CD14-positive monocyte (primary cell): ENCODE results near the gene LRP1B. TPM values are rescaled to one million over a fixed set of nuclear protein-coding genes. Genes with fewer than 3 reads are reported as not detected.

Source experiments
- DNase-seq, 3 donors: peaks; one replicate each; pipeline ENCODE4 v3.0.0-alpha.2; 2011 to 2022
- H2AFZ ChIP-seq: 2 replicates; pipeline ENCODE4 v1.6.0; 2012; ENCODE audit warnings: mild to moderate bottlenecking, low read depth, low read length, inconsistent platforms; ENCODE audit not compliant: insufficient read depth, poor library complexity, severe bottlenecking
- H3K27ac ChIP-seq, 2 donors: 1 replicate in 1 of 2; 2 replicates in 1 of 2; pipeline ENCODE4 v1.5.1; 2012 to 2013; ENCODE audit warnings: low read length in 2 of 2, control low read depth in 1 of 2, inconsistent platforms in 1 of 2, low read depth in 1 of 2, mild to moderate bottlenecking in 1 of 2
- H3K27me3 ChIP-seq, 2 donors: one replicate each; pipeline versions ENCODE4 v1.6.0 to v1.6.1; 2011 to 2013; ENCODE audit warnings: low read length in 2 of 2; ENCODE audit not compliant: control insufficient read depth in 2 of 2, insufficient read depth in 2 of 2
- H3K36me3 ChIP-seq, 2 donors: replicated peaks in 1 of 2; 1 replicate in 1 of 2; 2 replicates in 1 of 2; pipeline versions ENCODE4 v1.5.1 to v1.6.1; 2012 to 2013; ENCODE audit warnings: low read length in 2 of 2, control low read depth in 1 of 2, inconsistent platforms in 1 of 2, mild to moderate bottlenecking in 1 of 2; ENCODE audit not compliant: insufficient read depth in 2 of 2, control insufficient read depth in 1 of 2
- H3K4me1 ChIP-seq, 2 donors: 1 replicate in 1 of 2; 2 replicates in 1 of 2; pipeline versions ENCODE4 v1.5.1 to v1.6.1; 2012 to 2013; ENCODE audit warnings: low read length in 2 of 2, control low read depth in 1 of 2, inconsistent platforms in 1 of 2, mild to moderate bottlenecking in 1 of 2, moderate library complexity in 1 of 2; ENCODE audit not compliant: insufficient read depth in 2 of 2, control insufficient read depth in 1 of 2
- H3K4me2 ChIP-seq: replicated peaks from 2 replicates; pipeline ENCODE3; 2012; ENCODE audit warnings: low read length, moderate library complexity, mild to moderate bottlenecking; ENCODE audit not compliant: poor library complexity, severe bottlenecking; ENCODE audit errors: extremely low read depth
- H3K4me3 ChIP-seq, 3 experiments: fragments of 200-600 bp in 1 of 3; sonication (generic) in 1 of 3; replicated peaks in 1 of 3; 1 replicate in 2 of 3; 2 replicates in 1 of 3; pipeline ENCODE4 v1.5.1; 2011 to 2013; ENCODE audit warnings: low read length in 3 of 3, mild to moderate bottlenecking in 3 of 3, control low read depth in 2 of 3, low read depth in 2 of 3, inconsistent platforms in 1 of 3, moderate library complexity in 1 of 3
- H3K79me2 ChIP-seq: 2 replicates; pipeline ENCODE4 v1.6.0; 2012; ENCODE audit warnings: mild to moderate bottlenecking, control low read depth, inconsistent platforms, low read length, moderate library complexity; ENCODE audit not compliant: insufficient read depth
- H3K9ac ChIP-seq: 2 replicates; pipeline ENCODE4 v1.6.0; 2017; ENCODE audit warnings: low read length, mild to moderate bottlenecking; ENCODE audit not compliant: insufficient read depth, poor library complexity, severe bottlenecking
- H3K9me3 ChIP-seq, 2 donors: replicated peaks in 1 of 2; 1 replicate in 1 of 2; 2 replicates in 1 of 2; pipeline versions ENCODE4 v1.5.1 to v1.6.1; 2012 to 2013; ENCODE audit warnings: low read length in 2 of 2, control low read depth in 1 of 2; ENCODE audit not compliant: control insufficient read depth in 1 of 2, insufficient read depth in 1 of 2
- H4K20me1 ChIP-seq: 2 replicates; pipeline ENCODE4 v1.6.0; 2012; ENCODE audit warnings: mild to moderate bottlenecking, low read length, control low read depth, moderate library complexity; ENCODE audit not compliant: insufficient read depth
- H3K27ac Mint-ChIP-seq, 7 donors: one replicate each; pipeline ENCODE4 v1.8.0; 2020; ENCODE audit warnings: mild to moderate bottlenecking in 7 of 7, mixed read lengths in 7 of 7, moderate library complexity in 6 of 7, inconsistent platforms in 2 of 7
- H3K27me3 Mint-ChIP-seq, 3 donors: one replicate each; pipeline ENCODE4 v1.8.0; 2021 to 2022; ENCODE audit warnings: low read depth in 3 of 3, mild to moderate bottlenecking in 3 of 3, mixed read lengths in 3 of 3, moderate library complexity in 3 of 3, inconsistent platforms in 1 of 3
- H3K36me3 Mint-ChIP-seq, 2 donors: one replicate each; pipeline ENCODE4 v1.8.0; 2020; ENCODE audit warnings: mixed read lengths in 2 of 2, inconsistent platforms in 1 of 2, mild to moderate bottlenecking in 1 of 2
- H3K4me1 Mint-ChIP-seq: one replicate; pipeline ENCODE4 v1.8.0; 2020; ENCODE audit warnings: mild to moderate bottlenecking, mixed read lengths
- H3K4me3 Mint-ChIP-seq, 2 donors: one replicate each; pipeline ENCODE4 v1.8.0; 2020; ENCODE audit warnings: mild to moderate bottlenecking in 2 of 2, mixed read lengths in 2 of 2, moderate library complexity in 1 of 2
- H3K9me3 Mint-ChIP-seq, 7 donors: one replicate each; pipeline ENCODE4 v1.8.0; 2020 to 2022; ENCODE audit warnings: mixed read lengths in 7 of 7, mild to moderate bottlenecking in 6 of 7, moderate library complexity in 6 of 7, inconsistent platforms in 2 of 7
- WGBS: methylation state at CpG from one replicate; pipeline ENCODE4 v1.1.5; 2013; ENCODE audit warnings: missing lambda C conversion rate; ENCODE audit not compliant: insufficient coverage; 5-methylcytosine and 5-hydroxymethylcytosine counted together
- intact Hi-C, 2 donors: fragments of 100-400 bp; cut with micrococcal nuclease; formaldehyde crosslinking; loops; one replicate each; pipeline versions ENCODE4 v1.15.0 to v1.15.1; 2023
- polyA plus RNA-seq, 3 donors: library from polyadenylated mRNA; depleted of rRNA in 1 of 3; unstranded in 2 of 3; stranded (reverse) in 1 of 3; fragments of 300-500 nt in 2 of 3; fragments of >200 nt in 1 of 3; fragmentation: Illumina TruSeq in 2 of 3; gene quantifications; 1 replicate in 2 of 3; 2 replicates in 1 of 3; pipeline ENCODE4 v1.2.3, GENCODE V29; 2012 to 2021
- TF ChIP-seq, protein P1 (sequence below): fragments of 200-600 bp; IDR thresholded peaks from one replicate; pipeline ENCODE4 v1.8.0; 2022; ENCODE audit warnings: antibody characterized with exemption, mild to moderate bottlenecking

The LRP1B gene
- polyA plus RNA-seq, 3 donors, result not detected

DNA sequence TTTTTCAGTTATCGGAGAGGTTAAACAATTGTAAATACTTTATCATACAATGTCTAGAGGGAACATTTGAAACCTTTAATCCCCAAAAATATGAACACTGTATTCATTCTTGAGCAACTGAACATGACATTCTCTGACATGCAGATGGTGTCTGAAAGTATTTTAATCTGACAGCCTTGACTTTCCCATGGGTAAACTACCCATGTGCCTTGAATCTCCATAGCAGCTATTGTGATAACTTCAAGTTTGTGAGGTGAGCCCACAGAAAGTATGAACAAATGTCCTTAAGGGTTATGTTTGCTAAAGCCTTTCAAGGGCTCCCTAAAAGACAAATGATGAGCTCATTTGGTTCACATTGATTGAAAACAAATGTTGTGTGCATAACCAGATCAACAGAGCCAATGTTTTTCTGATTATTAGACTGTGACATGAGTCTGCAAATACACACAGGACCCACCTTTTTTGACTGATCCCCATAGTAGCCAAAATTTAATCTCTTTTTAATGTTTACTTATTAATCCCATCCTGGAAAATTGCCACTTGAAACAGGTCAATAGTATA lies 1326.0 kb downstream of the LRP1B start:
- no peak for DNase-seq
- intact Hi-C loops, result no loop called here
- Mint-ChIP-seq H3K9me3 (peaks cover 0 to under 1% (median 0%) of the 10 kb centered on the region in 7 donors), H3K27me3 (peaks cover 0 to 3% (median 0%) of the 10 kb centered on the region in 3 donors), H3K27ac (no peak overlapping the region), H3K4me3 (no peak overlapping the region), H3K4me1 (no peaks in the 10 kb centered on the region), H3K36me3 (no peaks in the 10 kb centered on the region)
- Histone ChIP-seq H3K27ac (no peak overlapping the region), H3K9me3 (no peaks in the 10 kb centered on the region), H4K20me1 (no peaks in the 10 kb centered on the region), H2AFZ (no peak overlapping the region), H3K79me2 (no peaks in the 10 kb centered on the region), H3K36me3 (no peaks in the 10 kb centered on the region), H3K27me3 (no peaks in the 10 kb centered on the region), H3K4me1 (no peaks in the 10 kb centered on the region), H3K9ac (no peak overlapping the region), H3K4me3 (no peak overlapping the region), H3K4me2 (no peak overlapping the region)
- no CpG with 5 or more reads among the region's 1 CpG for WGBS
- TF ChIP-seq, protein P1, sequence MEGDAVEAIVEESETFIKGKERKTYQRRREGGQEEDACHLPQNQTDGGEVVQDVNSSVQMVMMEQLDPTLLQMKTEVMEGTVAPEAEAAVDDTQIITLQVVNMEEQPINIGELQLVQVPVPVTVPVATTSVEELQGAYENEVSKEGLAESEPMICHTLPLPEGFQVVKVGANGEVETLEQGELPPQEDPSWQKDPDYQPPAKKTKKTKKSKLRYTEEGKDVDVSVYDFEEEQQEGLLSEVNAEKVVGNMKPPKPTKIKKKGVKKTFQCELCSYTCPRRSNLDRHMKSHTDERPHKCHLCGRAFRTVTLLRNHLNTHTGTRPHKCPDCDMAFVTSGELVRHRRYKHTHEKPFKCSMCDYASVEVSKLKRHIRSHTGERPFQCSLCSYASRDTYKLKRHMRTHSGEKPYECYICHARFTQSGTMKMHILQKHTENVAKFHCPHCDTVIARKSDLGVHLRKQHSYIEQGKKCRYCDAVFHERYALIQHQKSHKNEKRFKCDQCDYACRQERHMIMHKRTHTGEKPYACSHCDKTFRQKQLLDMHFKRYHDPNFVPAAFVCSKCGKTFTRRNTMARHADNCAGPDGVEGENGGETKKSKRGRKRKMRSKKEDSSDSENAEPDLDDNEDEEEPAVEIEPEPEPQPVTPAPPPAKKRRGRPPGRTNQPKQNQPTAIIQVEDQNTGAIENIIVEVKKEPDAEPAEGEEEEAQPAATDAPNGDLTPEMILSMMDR, result no peak

DNA sequence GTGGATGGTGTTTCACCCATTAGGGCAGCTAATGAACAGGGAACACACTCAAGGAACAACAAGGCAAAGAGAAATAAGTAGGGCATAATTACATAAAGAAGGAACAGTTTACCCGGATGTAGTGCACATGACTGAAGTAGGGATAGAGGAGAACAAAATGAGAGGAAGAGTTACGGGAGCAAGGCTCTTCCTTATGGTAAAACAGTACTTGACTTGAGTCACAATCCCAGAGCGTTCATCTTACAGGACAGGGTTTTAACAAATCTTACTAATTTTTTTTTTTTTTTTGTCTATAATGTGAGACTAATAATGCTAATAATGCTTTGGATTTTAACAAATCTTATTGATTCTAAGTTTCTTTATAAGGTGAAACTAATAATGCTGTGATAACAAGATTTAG lies 1329.5 kb downstream of the LRP1B start:
- Mint-ChIP-seq H3K27me3 (peaks cover 0 to 3% (median 2%) of the 10 kb centered on the region in 3 donors), H3K27ac (no peak overlapping the region), H3K9me3 (peaks cover 0 to 3% (median 0%) of the 10 kb centered on the region in 7 donors), H3K36me3 (no peaks in the 10 kb centered on the region), H3K4me1 (no peaks in the 10 kb centered on the region), H3K4me3 (no peak overlapping the region)
- no peaks in the 10 kb centered on the region for H3K79me2 ChIP-seq
- TF ChIP-seq, protein P1, result no peak
- H4K20me1 ChIP-seq, result no peaks in the 10 kb centered on the region
- DNase-seq, result no peak
- no peak overlapping the region for H3K27ac ChIP-seq
- WGBS, result 100% methylated on average over 2 of the region's 3 CpGs
- H3K36me3 ChIP-seq, result no peaks in the 10 kb centered on the region
- no peak overlapping the region for H3K4me2 ChIP-seq
- no peak overlapping the region for H3K9ac ChIP-seq
- H3K4me3 ChIP-seq, result no peak overlapping the region
- H3K27me3 ChIP-seq, result no peaks in the 10 kb centered on the region
- intact Hi-C loops, result no loop called here
- no peaks in the 10 kb centered on the region for H3K9me3 ChIP-seq
- H2AFZ ChIP-seq, result no peak overlapping the region
- H3K4me1 ChIP-seq, result no peaks in the 10 kb centered on the region
